Dermis microvascular lymphatic vessel endothelial cell (primary cell): ENCODE data around the gene RBM19. TPM values are rescaled to one million over a fixed set of nuclear protein-coding genes. Genes with fewer than 3 reads are reported as not detected.
"Not testable (repeated sequence)": the region's sequence is repeated elsewhere in the genome, so short reads cannot be mapped to it uniquely, and the experiment has no call there.

Source experiments
- DNase-seq, 2 donors: peaks; one replicate each; pipeline versions ENCODE4 v3.0.0 to v3.0.0-alpha.2; 2010; ENCODE audit warnings: low read depth in 2 of 2
- total RNA-seq: library from RNA; depleted of rRNA; stranded (reverse); fragments of >200 nt; gene quantifications from 2 replicates; pipeline ENCODE4 v1.2.1, GENCODE V29; 2014

The RBM19 gene
- total RNA-seq, 1 donor from 2014 or later: 12.1 TPM

GRCh38 chr12:113906411-113907200, 59.5 kb downstream of the RBM19 start:
- no peak for DNase-seq

GRCh38 chr12:113905829-113906228, 60.3 kb downstream of the RBM19 start:
- no peak for DNase-seq

- no peak for DNase-seq
Observed at GRCh38 chr12:113903381-113903863, 62.7 kb downstream of the RBM19 start.

- DNase-seq: not testable (repeated sequence)
Observed at GRCh38 chr12:113901319-113901718, 64.8 kb downstream of the RBM19 start.

GRCh38 chr12:113900716-113901115, 65.4 kb downstream of the RBM19 start:
- no peak for DNase-seq

GRCh38 chr12:113899561-113900471, 66.3 kb downstream of the RBM19 start:
- DNase-seq: no peak

- DNase-seq: no peak
Observed at GRCh38 chr12:113899042-113899560, 67.0 kb downstream of the RBM19 start.

GRCh38 chr12:113898466-113898865, 67.7 kb downstream of the RBM19 start:
- no peak for DNase-seq

GRCh38 chr12:113897406-113897805, 68.7 kb downstream of the RBM19 start:
- no peak for DNase-seq

- no peak for DNase-seq
Observed at GRCh38 chr12:113896841-113897240, 69.3 kb downstream of the RBM19 start.

GRCh38 chr12:113896194-113896593, 69.9 kb downstream of the RBM19 start:
- DNase-seq: no peak

GRCh38 chr12:113895176-113895575, 70.9 kb downstream of the RBM19 start:
- no peak for DNase-seq

- DNase-seq: no peak
Observed at GRCh38 chr12:113894697-113895096, 71.4 kb downstream of the RBM19 start.

GRCh38 chr12:113893221-113893620, 72.9 kb downstream of the RBM19 start:
- DNase-seq: no peak

- no peak for DNase-seq
Observed at GRCh38 chr12:113892556-113892955, 73.6 kb downstream of the RBM19 start.

- peak; percentile 31 to 66 for DNase-seq
Observed at GRCh38 chr12:113891739-113892520, 74.2 kb downstream of the RBM19 start.

- no peak for DNase-seq
Observed at GRCh38 chr12:113891167-113891692, 74.9 kb downstream of the RBM19 start.

- DNase-seq: no peak
Observed at GRCh38 chr12:113889891-113890581, 76.1 kb downstream of the RBM19 start.

- DNase-seq: no peak
Observed at GRCh38 chr12:113889076-113889475, 77.0 kb downstream of the RBM19 start.

GRCh38 chr12:113888435-113888834, 77.7 kb downstream of the RBM19 start:
- DNase-seq: no peak
